Trophoblast cell (in vitro differentiated cells and primary cell): ENCODE results near the gene RPRD2.

Experiments used
- DNase-seq, 2 donors: peaks; one replicate each; pipeline ENCODE4 v3.0.0-alpha.2; 2016
- H2AFZ ChIP-seq: 2 replicates; pipeline ENCODE4 v1.6.1; 2013; ENCODE audit warnings: low read length, moderate library complexity, mild to moderate bottlenecking; ENCODE audit not compliant: insufficient read depth, poor library complexity
- H2AK5ac ChIP-seq: 2 replicates; pipeline ENCODE4 v1.6.1; 2013; ENCODE audit warnings: mild to moderate bottlenecking, low read length
- H2BK120ac ChIP-seq: 2 replicates; pipeline ENCODE4 v1.6.1; 2013; ENCODE audit warnings: low read length, mild to moderate bottlenecking, moderate library complexity; ENCODE audit not compliant: insufficient read depth, poor library complexity
- H2BK12ac ChIP-seq: 2 replicates; pipeline ENCODE4 v1.6.1; 2013; ENCODE audit warnings: mild to moderate bottlenecking, low read length, moderate library complexity
- H2BK5ac ChIP-seq: 2 replicates; pipeline ENCODE4 v1.6.1; 2013; ENCODE audit warnings: low read length, low read depth, moderate library complexity, mild to moderate bottlenecking; ENCODE audit not compliant: poor library complexity
- H3K14ac ChIP-seq: 2 replicates; pipeline ENCODE4 v1.6.1; 2013; ENCODE audit warnings: mild to moderate bottlenecking, low read length
- H3K18ac ChIP-seq: 2 replicates; pipeline ENCODE4 v1.6.1; 2013; ENCODE audit warnings: mild to moderate bottlenecking, low read length
- H3K23ac ChIP-seq: 2 replicates; pipeline ENCODE4 v1.6.1; 2013; ENCODE audit warnings: low read length
- H3K27ac ChIP-seq: 2 replicates; pipeline ENCODE4 v1.5.1; 2013; ENCODE audit warnings: low read depth, mild to moderate bottlenecking, inconsistent platforms, low read length, moderate library complexity
- H3K27me3 ChIP-seq: 2 replicates; pipeline ENCODE4 v1.6.1; 2013; ENCODE audit warnings: inconsistent platforms, mild to moderate bottlenecking, low read length, moderate library complexity; ENCODE audit not compliant: insufficient read depth
- H3K36me3 ChIP-seq, 2 experiments: 1 replicate in 1 of 2; 2 replicates in 1 of 2; pipeline ENCODE4 v1.6.1; 2013; ENCODE audit warnings: low read length in 2 of 2, mild to moderate bottlenecking in 2 of 2, moderate library complexity in 1 of 2; ENCODE audit not compliant: insufficient read depth in 2 of 2, control insufficient read depth in 1 of 2
- H3K4ac ChIP-seq: 2 replicates; pipeline ENCODE4 v1.6.1; 2013; ENCODE audit warnings: low read depth, mild to moderate bottlenecking, low read length, moderate library complexity
- H3K4me1 ChIP-seq, 2 experiments: 1 replicate in 1 of 2; 2 replicates in 1 of 2; pipeline ENCODE4 v1.6.1; 2013; ENCODE audit warnings: low read length in 2 of 2, mild to moderate bottlenecking in 2 of 2, moderate library complexity in 1 of 2; ENCODE audit not compliant: insufficient read depth in 2 of 2, control insufficient read depth in 1 of 2
- H3K4me2 ChIP-seq: 2 replicates; pipeline ENCODE4 v1.6.1; 2013; ENCODE audit warnings: inconsistent platforms, mild to moderate bottlenecking, low read length, moderate library complexity
- H3K4me3 ChIP-seq: 2 replicates; pipeline ENCODE4 v1.5.1; 2013; ENCODE audit warnings: mild to moderate bottlenecking, low read depth, low read length, inconsistent platforms
- H3K79me1 ChIP-seq: one replicate; pipeline ENCODE4 v1.6.1; 2013; ENCODE audit warnings: low read length
- H3K79me2 ChIP-seq: 2 replicates; pipeline ENCODE4 v1.6.1; 2013; ENCODE audit warnings: low read length, mild to moderate bottlenecking; ENCODE audit not compliant: control insufficient read depth, insufficient read depth, poor library complexity
- H3K9ac ChIP-seq: 2 replicates; pipeline ENCODE4 v1.6.1; 2013; ENCODE audit warnings: mild to moderate bottlenecking, low read length
- H3K9me3 ChIP-seq: 2 replicates; pipeline ENCODE4 v1.6.1; 2013; ENCODE audit warnings: low read depth, mild to moderate bottlenecking, control low read depth, inconsistent platforms, low read length; ENCODE audit not compliant: insufficient read depth
- H4K12ac ChIP-seq: 2 replicates; pipeline ENCODE4 v1.6.1; 2013; ENCODE audit warnings: low read depth, mild to moderate bottlenecking, low read length, moderate library complexity
- H4K8ac ChIP-seq: 2 replicates; pipeline ENCODE4 v1.6.1; 2013; ENCODE audit warnings: low read depth, mild to moderate bottlenecking, low read length, moderate library complexity
- H4K91ac ChIP-seq: one replicate; pipeline ENCODE4 v1.6.1; 2013; ENCODE audit warnings: low read depth, mild to moderate bottlenecking, low read length, moderate library complexity
- WGBS: extraction: QIAGEN DNeasy Blood & Tissue Kit; methylation state at CpG from one replicate; pipeline ENCODE4 v1.1.7; 2013; ENCODE audit warnings: missing lambda C conversion rate; ENCODE audit not compliant: insufficient read length, insufficient coverage; ENCODE audit errors: extremely low coverage; 5-methylcytosine and 5-hydroxymethylcytosine counted together

RPRD2 gene

GRCh38 chr1:150466964-150467363 is 103.0 kb downstream of the RPRD2 start:
- no peaks in the 10 kb centered on the region for H3K9me3 ChIP-seq
- H3K36me3 ChIP-seq, result peaks cover 32 to 34% of the 10 kb centered on the region in 2 experiments
- no peak overlapping the region for H3K4me2 ChIP-seq
- H3K27ac ChIP-seq, result no peak overlapping the region
- H4K91ac ChIP-seq, result no peak overlapping the region
- no peak overlapping the region for H3K18ac ChIP-seq
- H2BK5ac ChIP-seq, result no peak overlapping the region
- H3K4ac ChIP-seq, result no peak overlapping the region
- no peak for DNase-seq
- H4K8ac ChIP-seq, result no peak overlapping the region
- no peak overlapping the region for H2AFZ ChIP-seq
- H3K4me1 ChIP-seq, result no peaks in the 10 kb centered on the region
- no peaks in the 10 kb centered on the region for H3K79me1 ChIP-seq
- no peak overlapping the region for H4K12ac ChIP-seq
- H3K4me3 ChIP-seq, result no peak overlapping the region
- no peak overlapping the region for H2BK12ac ChIP-seq
- no peak overlapping the region for H2AK5ac ChIP-seq
- no peak overlapping the region for H2BK120ac ChIP-seq
- no peak overlapping the region for H3K14ac ChIP-seq
- H3K79me2 ChIP-seq, result no peaks in the 10 kb centered on the region
- H3K9ac ChIP-seq, result no peak overlapping the region
- no peaks in the 10 kb centered on the region for H3K27me3 ChIP-seq
- H3K23ac ChIP-seq, result no peak overlapping the region

- no peak overlapping the region for H4K12ac ChIP-seq
- no peak overlapping the region for H3K18ac ChIP-seq
- no peak overlapping the region for H2AFZ ChIP-seq
- whole genome bisulfite sequencing, result no CpG with 5 or more reads among the region's 1 CpG
- H3K79me2 ChIP-seq, result no peaks in the 10 kb centered on the region
- H3K4me1 ChIP-seq, result no peaks in the 10 kb centered on the region
- H4K8ac ChIP-seq, result no peak overlapping the region
- no peak overlapping the region for H3K23ac ChIP-seq
- no peak overlapping the region for H3K9ac ChIP-seq
- no peak overlapping the region for H2AK5ac ChIP-seq
- H3K27me3 ChIP-seq, result no peaks in the 10 kb centered on the region
- no peak overlapping the region for H3K4me3 ChIP-seq
- H3K4me2 ChIP-seq, result no peak overlapping the region
- no peak overlapping the region for H2BK5ac ChIP-seq
- H3K9me3 ChIP-seq, result no peaks in the 10 kb centered on the region
- DNase-seq, result no peak
- no peaks in the 10 kb centered on the region for H3K79me1 ChIP-seq
- H4K91ac ChIP-seq, result no peak overlapping the region
- no peak overlapping the region for H3K14ac ChIP-seq
- H3K27ac ChIP-seq, result no peak overlapping the region
- H3K4ac ChIP-seq, result no peak overlapping the region
- no peak overlapping the region for H2BK12ac ChIP-seq
- H3K36me3 ChIP-seq, result peaks cover 39 to 44% of the 10 kb centered on the region in 2 experiments
- no peak overlapping the region for H2BK120ac ChIP-seq
Measured at GRCh38 chr1:150469291-150469690, 105.3 kb downstream of the RPRD2 start.

- WGBS, result no CpG with 5 or more reads among the region's 10 CpGs
- Histone ChIP-seq H2BK12ac (no peak overlapping the region), H3K79me1 (no peaks in the 10 kb centered on the region), H3K79me2 (no peaks in the 10 kb centered on the region), H2AFZ (no peak overlapping the region), H3K14ac (no peak overlapping the region), H3K27ac (no peak overlapping the region), H3K9ac (no peak overlapping the region), H3K27me3 (no peaks in the 10 kb centered on the region), H3K4me2 (no peak overlapping the region), H2BK120ac (no peak overlapping the region), H3K36me3 (peaks cover 31 to 32% of the 10 kb centered on the region in 2 experiments), H4K12ac (peak overlapping the region; percentile 21), H3K4me3 (no peak overlapping the region), H3K23ac (no peak overlapping the region), H4K8ac (no peak overlapping the region), H2AK5ac (no peak overlapping the region), H3K4ac (no peak overlapping the region), H4K91ac (no peak overlapping the region), H3K9me3 (no peaks in the 10 kb centered on the region), H3K18ac (no peak overlapping the region), H2BK5ac (no peak overlapping the region), H3K4me1 (no peaks in the 10 kb centered on the region)
- DNase-seq, result no peak
Measured at GRCh38 chr1:150472601-150473200, 108.8 kb downstream of the RPRD2 start.

- no peak overlapping the region for H3K14ac ChIP-seq
- H3K4me3 ChIP-seq, result no peak overlapping the region
- no peak overlapping the region for H3K4me2 ChIP-seq
- H3K9ac ChIP-seq, result no peak overlapping the region
- no peak overlapping the region for H2BK120ac ChIP-seq
- no peaks in the 10 kb centered on the region for H3K79me1 ChIP-seq
- H4K12ac ChIP-seq, result no peak overlapping the region
- H3K23ac ChIP-seq, result no peak overlapping the region
- no CpG with 5 or more reads among the region's 4 CpGs for WGBS
- H4K8ac ChIP-seq, result no peak overlapping the region
- no peak overlapping the region for H3K27ac ChIP-seq
- no peak overlapping the region for H2AFZ ChIP-seq
- no peak for DNase-seq
- H4K91ac ChIP-seq, result no peak overlapping the region
- no peak overlapping the region for H2BK5ac ChIP-seq
- H2BK12ac ChIP-seq, result no peak overlapping the region
- no peaks in the 10 kb centered on the region for H3K9me3 ChIP-seq
- H3K27me3 ChIP-seq, result no peaks in the 10 kb centered on the region
- H3K79me2 ChIP-seq, result no peaks in the 10 kb centered on the region
- H3K36me3 ChIP-seq, result peaks cover 27 to 28% of the 10 kb centered on the region in 2 experiments
- H3K4ac ChIP-seq, result no peak overlapping the region
- no peak overlapping the region for H2AK5ac ChIP-seq
- H3K4me1 ChIP-seq, result no peaks in the 10 kb centered on the region
- no peak overlapping the region for H3K18ac ChIP-seq
Measured at GRCh38 chr1:150473659-150474058, 109.7 kb downstream of the RPRD2 start.
